VCaP (cell line): Measurements from ENCODE around the gene GRIFIN.

ENCODE experiments used
- H3K27ac ChIP-seq: fragments of 450-650 bp; 2 replicates; pipeline ENCODE4 v1.5.1; 2017
- CTCF ChIP-seq: fragments of 450-650 bp; conservative IDR thresholded peaks from 2 replicates; pipeline ENCODE4 v1.5.1; 2017; ENCODE audit warnings: mild to moderate bottlenecking, moderate library complexity

The GRIFIN gene

GRCh38 chr7:2521341-2521745, 45.1 kb upstream of the GRIFIN start:
- no peak overlapping the region for H3K27ac ChIP-seq
- no peak for TF ChIP-seq CTCF

- peak overlapping the region; percentile 67; the same call in 1 of the 2 replicates for H3K27ac ChIP-seq
- no peak for TF ChIP-seq CTCF
These were observed 44.6 kb upstream of the GRIFIN start for GRCh38 chr7:2520761-2521290.

GRCh38 chr7:2520131-2520760, 44.0 kb upstream of the GRIFIN start:
- no peak for TF ChIP-seq CTCF
- H3K27ac ChIP-seq, result peak overlapping the region; percentile 67; the same call in 1 of the 2 replicates

- peak within 1 kb of the TSS; percentile 67; the same call in 1 of the 2 replicates for H3K27ac ChIP-seq
- no peak for TF ChIP-seq CTCF
These were observed 43.1 kb upstream of the GRIFIN start, which contains the start of gene LFNG for GRCh38 chr7:2519119-2519930. Gene LFNG, plus strand, starts transcription at chr7:2519774. Its CDS starts 88 bp downstream, at chr7:2519862.

GRCh38 chr7:2518737-2519118, 42.5 kb upstream of the GRIFIN start:
- H3K27ac ChIP-seq, result peak overlapping the region; percentile 67; the same call in 1 of the 2 replicates
- no peak for TF ChIP-seq CTCF

GRCh38 chr7:2517678-2518507, 41.7 kb upstream of the GRIFIN start:
- no peak for TF ChIP-seq CTCF
- H3K27ac ChIP-seq, result no peak overlapping the region
